Fibroblast of skin of right quadriceps (primary cell): ENCODE results near the gene KCNJ18.
"Not testable (repeated sequence)": the region's sequence is repeated elsewhere in the genome, so short reads cannot be mapped to it uniquely, and the experiment has no call there.

Experiments used
- DNase-seq: peaks from one replicate; pipeline ENCODE4 v3.0.0-alpha.2; 2013

Gene KCNJ18

DNA sequence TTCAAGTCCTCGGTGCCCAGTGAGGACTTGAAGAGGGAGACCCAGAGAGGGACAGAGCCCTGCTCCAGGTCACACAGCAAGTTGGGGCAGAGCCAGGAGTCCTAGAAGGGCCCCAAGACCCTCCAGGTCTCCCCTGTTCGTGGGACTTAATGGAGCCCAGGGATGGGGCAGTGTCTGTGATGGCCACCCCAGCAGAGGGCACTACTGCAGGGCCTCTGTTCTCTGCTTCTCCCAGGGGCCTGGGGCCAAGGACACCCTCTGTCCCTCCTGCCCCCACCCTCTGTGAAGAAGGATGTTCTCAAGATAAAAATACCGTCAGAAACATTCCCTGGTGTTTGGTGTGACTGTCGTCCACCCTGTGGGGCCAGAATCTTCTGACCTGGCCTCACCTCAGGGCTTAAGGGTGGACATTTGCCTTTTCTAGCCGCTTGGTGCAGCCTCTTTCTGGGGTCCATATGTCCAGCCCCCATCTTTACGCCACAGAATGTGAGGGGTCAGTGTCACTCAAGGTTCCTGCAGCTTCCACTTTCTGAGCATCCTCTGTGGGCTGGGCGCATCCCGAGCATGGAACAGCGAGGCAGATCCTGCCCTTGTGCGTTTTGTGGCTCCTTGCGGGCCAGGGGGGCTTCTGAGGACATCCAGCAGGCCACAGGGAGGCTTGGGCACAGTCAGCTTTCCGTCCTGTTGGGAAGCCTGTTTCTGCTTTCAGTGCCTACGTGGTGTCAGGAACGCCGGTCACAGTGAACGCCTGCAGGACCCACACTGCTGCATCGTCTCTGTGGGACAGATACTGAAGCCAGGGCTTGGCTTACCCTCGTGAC lies at the start of gene KCNJ18:
Gene KCNJ18, plus strand, starts transcription at position 641 of the 821 bp plus-strand sequence. CDS start 10,264 bp downstream, outside the sequence.
- DNase-seq: not testable (repeated sequence)

DNA sequence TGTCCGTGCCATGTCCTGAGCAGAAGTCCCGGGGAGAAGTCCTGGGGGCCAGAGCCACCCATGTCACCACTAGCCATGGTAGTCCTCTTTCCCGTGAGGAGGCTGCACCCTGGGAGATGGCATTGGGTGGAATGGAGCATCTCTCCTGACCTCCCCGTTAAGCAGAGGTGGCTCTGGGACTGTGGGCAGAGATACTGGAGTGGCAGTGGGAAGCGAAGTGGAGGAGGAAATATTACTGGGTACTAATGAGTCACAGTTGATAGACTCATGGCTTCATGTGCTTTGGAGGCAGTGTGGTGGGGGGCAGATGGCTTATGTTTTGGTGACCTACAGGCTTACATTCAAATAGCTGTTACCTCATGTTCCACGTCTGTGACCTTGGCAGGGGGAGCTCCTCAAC lies 44.2 kb upstream of the KCNJ18 start:
- not testable (repeated sequence) for DNase-seq

DNA sequence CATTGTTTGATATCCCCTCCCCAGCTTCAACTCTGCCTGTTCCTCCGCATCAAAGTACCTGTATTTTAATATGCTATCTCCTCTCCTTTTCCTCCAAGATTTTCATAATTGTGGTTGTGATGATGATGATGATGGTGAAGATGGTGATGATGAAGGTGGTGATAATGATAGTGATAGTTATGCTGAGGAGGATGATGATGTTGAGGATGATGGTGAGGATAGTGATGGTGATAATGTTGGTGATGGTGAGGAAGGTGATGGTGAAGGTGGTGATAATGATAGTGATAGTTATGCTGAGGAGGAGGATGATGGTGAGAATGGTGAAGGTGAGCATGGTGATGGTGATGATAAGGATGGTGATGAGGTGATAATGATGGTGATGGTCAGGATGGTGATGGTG lies 42.3 kb upstream of the KCNJ18 start:
- not testable (repeated sequence) for DNase-seq

DNA sequence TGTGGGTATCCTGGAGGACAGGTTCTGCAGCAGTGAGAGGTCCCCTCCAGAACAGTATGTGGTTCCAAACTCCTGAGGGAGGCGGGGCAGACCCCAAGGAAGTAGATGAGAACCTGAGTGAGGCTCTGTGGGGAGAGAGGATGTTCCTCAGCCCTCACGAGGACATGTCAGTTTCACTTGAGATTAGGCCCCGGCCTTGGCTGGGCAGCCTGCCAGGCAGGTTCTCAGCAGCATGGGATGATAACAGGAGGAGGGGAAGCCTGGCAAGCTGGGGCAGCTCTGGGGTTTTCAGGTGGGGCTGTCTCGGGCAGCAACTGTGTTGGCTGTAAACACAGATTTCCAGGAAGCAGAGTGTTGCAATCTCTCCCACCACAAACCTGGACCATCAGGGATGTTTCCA lies 40.3 kb upstream of the KCNJ18 start:
- DNase-seq: not testable (repeated sequence)

DNA sequence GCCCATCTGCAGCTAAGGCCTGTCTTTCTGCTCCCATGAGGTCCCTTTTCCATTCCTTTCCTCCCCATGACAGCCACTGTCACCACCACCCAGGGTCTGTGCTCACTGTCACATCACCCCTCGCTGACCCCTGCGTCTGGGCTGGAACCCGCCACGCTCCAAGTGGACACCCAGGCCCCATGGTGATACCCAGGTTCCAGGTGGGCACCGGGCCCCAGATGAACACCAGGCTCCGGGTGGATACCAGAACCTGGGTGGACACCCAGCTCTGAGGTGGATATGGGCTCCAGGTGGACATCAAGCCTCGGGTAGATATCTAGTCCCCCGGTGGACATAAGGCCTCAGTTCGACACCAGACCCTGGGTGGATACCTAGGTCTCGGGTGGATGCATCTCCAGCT lies 39.1 kb upstream of the KCNJ18 start:
- not testable (repeated sequence) for DNase-seq

DNA sequence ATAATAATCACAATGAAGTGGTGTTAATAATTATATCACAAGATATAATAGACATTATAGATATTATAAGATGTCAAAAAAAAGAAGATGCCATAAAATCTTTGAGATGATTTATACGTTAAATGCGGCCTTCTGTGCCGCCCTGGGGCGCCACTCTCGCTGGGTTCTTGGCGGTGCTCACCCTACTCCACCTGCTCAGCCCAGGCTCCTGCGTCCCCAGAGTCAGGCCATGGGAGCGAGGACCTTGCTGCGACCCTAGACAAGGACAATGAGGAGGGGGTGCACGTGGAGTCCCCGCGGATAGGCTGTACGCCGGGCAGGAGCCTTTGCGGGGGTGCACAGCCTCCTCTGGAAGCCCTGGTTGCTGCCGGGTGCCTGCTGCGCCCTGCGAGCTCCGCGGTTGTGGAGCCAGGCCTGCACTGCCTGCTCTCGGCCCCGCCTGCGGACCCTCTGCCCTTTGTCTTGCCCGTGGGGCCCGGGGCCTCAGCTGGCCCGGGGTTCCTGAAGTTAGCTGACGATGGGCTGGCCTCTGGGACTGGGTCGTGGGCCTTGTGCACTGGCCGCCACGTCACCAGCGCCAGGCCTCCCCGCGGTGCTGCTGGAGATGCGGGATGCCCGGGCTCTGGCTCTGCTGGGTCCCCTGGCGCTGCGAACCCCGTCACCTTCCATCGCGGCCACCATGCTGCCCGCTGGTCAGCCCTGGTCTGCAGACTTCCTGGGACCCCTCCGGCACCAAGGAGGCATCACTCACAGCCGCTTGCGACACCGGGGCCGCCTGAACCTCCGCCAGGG lies 35.6 kb upstream of the KCNJ18 start:
- not testable (repeated sequence) for DNase-seq

DNA sequence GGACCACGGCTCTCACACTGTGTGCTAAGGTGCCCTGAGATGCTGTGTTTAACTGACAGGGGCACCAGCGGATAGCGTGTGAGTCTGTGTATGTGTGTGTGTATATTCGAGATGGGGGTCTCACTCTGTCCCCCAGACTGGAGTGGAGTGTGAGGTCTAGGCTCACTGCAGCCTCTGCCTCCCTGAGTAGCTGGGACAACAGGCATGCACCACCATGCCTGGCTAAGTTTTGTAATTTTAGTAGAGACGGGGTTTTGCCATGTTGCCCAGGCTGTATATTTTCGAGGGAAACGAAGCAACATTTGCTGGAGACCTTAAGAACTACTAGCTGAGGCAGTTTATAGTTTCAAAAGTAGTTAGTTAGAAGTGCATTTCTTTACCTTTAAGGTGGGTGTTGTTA lies 32.7 kb upstream of the KCNJ18 start:
- not testable (repeated sequence) for DNase-seq

DNA sequence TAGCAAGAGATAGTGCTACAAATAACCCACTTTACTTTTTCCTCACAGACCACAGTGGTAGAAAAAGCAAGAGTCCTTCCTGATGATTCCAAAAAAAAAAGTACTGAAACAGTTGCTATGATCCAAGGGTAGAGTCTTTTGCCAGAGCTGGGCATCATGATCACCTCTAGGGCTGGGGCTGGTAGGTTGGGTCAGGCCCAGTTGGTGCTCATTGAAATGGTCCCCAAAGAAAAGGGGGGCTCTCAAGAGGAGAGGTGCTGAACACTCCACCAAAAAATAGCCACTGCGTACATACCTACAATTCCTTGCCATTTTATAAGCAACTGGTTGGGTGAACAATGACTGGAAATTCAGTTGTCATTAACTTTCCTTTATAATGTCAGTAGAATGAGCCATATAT lies 30.9 kb upstream of the KCNJ18 start:
- not testable (repeated sequence) for DNase-seq

DNA sequence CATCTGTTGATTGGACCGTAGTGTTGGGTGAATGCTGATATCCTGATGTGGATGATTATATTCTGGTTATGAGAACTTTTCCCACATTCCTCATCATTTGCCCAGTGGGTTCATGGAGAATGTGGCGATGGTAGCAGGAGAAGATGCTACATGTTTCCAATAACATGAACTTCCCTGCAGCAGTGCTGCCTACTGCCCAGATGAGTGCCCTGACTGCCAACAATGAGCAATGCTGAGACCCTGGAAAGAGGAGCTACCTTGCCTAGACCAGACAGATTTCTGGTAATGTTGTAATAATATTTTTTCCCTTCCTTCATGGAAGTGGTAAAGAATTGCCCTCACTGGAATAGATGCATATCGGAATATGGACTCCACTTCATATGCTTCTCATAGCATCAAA lies 29.2 kb upstream of the KCNJ18 start:
- DNase-seq: not testable (repeated sequence)

DNA sequence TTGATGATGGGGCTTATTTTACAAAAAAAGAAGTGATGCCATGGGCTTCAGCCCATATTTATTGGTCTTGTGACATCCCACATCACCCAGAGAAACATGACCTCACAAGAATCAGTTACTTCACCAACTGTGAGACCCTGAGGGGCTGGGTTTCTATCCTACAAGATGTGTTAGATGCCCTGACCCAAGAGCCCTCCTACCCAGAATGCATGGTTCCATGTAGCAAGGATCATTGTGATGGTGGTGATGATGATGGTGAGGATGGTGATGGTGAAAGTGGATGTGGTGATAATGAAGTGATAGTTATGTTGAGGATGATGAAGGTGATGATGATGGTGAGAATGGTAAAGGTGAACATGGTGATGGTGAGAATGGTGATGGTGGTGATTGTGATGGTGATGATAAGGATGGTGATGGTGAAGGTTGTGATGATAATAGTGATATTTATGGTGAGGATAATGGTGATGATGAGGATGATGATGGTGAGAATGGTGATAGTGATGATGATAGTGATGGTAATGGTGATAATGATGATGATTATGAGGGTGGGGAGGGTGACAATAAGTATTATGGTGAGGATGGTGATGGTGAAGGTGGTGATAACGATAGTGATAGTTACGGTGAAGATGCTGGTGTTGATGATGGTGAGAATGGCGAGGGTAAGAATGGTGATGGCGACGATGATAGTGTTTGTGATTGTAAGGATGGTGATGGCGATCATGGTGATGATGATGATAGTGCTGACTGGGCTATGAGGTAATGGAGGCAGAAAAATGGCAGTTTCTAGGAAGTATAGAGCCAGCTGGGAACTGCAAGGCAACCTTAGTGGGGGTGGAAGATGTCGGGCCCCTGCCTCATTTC lies 28.5 kb upstream of the KCNJ18 start:
- DNase-seq: not testable (repeated sequence)

DNA sequence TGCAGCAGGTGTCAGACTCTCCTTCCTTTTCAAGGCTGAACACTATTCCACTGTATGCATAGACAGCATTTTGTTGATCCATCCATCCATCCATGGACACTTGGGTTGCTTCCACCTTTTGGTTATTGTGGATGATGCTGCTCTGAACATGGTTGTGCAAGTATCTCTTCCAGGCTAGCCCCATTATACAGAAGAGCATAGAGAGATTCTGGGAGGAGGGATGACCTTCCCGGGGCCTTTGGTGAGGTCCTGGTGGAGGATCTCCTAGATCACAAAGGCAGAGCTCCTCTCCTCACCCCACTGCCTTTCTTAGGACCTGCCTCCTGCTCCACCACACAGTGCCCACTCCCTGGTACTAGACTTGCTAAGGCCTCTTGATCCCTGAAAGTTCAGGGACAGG lies 27.2 kb upstream of the KCNJ18 start:
- not testable (repeated sequence) for DNase-seq

DNA sequence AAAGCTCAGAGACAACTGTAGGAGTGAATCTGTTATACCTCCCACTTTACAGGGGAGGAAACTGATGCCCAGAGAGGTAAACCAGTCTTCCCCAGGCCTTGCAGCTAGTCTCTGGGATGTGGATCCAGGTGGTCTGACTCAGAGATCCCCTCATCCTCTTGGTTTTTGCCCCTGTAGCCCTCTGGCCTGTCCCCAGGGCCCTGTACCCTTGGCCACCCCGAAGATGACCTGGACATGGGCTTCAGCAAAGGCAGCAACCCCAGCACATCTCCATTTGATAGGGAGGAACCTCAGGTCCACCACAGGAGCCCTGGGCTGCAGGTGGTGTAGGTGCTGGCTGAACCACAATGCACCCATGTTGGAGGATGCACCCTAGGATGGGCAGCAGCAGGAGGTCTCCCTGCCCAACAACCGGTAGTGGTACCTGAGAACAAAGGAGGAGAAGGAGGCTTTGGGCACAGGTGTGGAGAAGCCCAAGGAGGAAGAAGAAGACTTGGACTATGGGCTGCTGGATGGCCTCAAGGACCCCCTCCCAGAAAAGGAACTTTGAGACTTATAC lies 26.3 kb upstream of the KCNJ18 start:
- not testable (repeated sequence) for DNase-seq

DNA sequence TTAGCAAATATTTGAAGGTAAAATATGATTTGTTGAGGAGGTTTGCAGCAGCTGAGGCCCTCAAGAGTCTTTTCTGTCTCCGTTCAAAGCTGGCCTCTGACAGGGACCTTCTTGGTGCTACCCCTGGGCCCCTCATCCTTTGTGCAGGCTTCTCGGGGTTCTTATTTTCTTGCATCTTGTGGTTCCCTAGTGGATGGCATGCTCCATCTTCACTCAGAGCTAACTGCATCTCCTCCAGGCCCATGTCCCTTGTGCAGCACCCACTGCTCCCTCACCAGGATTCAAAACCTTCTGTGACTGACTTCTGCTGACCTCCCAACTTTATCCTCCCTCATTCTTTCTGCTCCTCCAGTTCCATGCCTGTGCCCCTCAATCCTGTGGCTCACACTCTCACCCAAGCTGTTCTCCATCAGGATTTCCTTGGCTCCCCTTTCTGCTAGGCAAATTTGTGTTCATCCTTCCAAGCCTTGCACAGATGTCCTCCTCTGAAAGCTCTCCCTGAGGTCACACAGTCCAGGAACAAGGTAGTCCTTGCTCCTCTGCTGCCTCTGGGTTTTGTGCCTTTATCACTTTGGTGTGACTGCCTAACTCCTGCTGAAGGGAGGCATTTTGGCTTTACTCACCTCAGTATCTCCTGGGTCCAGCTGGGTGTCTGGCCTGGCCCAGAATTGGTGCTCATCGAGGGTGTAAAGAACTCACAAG lies 25.5 kb upstream of the KCNJ18 start:
- DNase-seq: not testable (repeated sequence)

DNA sequence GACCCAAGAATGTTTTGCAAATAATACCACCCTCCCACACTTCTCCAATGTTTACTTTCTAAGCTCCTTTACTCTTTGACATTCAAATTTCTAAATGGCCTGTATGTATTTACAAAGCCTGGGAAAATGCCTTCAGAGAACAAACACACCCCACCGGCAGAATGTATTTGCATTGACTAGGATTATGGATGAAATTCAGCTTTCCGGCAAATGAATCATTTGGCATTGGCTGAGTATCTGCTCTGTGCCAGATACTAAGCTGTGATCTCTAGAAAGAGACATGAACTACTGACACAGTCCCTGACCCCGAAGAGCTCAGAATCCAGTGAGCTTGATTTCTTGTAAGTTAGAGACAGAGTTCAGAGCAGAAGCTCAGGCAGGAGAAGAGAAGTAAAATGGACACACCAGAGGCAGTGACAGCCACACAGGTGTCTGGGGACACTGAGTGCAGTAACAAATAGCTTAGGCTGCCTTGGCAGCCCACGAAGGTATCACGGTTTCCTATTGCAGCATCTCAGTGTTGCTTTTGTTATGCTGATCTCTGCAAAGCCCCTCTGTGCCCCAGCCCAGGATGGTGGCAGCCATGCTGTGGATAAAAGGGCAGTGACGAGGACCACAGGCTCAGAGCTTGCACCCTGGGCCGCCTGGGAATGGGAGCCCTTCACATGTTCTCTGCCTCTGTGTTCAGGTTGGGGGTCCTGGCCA lies 24.8 kb upstream of the KCNJ18 start:
- DNase-seq: not testable (repeated sequence)

DNA sequence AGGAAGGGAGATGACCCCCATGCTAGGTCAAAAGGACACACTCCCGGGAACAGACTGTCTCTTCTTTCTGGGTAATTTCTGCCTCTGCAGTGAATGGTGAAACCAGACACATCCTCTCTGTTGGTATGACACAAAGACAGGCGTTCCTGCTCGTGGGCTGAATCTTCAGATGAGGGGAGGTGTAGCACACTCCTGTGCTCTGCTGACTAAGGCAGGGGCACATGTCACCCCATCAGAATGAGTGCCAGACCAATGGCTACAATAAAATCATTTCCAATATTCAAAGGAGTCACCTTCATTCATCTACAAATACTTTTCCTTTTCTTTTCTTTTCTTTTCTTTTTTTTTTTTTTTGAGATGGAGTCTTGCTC lies 24.2 kb upstream of the KCNJ18 start:
- not testable (repeated sequence) for DNase-seq

DNA sequence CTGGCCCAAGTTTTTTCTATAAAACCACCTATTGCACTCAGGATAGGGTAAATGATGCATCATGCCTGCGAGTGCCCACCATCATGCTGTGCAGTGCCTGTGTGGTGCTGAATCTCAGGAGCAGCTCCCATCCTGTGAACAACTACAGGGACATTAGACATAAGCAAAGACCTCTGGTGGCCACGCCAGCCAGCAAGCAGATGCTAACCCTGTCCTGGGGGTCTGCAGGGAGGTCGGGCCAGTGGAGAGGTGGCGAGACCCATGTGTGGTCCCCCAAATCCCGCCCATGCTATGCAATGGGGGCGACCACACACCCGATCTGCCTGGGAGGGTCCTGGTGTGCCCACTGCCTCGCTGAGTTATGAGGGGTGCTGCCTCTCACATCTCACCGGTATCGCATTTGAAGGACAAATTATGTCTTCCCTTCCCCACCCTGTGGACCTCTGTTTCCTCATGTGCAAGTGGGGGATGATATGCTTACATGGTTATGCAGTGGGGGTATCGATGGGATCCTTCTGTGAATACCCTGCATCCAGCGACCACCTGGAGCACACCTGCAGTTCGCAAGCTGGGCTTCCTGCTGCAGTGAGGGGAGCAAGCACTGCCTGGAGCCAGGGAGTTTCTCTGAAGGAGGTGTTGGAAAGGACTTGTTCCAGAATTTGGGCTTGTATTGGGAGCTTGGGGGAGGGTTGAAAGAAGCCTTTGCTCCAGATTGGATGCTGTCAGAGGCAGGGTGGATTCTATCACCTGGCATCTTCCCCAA lies 23.4 kb upstream of the KCNJ18 start:
- not testable (repeated sequence) for DNase-seq

DNA sequence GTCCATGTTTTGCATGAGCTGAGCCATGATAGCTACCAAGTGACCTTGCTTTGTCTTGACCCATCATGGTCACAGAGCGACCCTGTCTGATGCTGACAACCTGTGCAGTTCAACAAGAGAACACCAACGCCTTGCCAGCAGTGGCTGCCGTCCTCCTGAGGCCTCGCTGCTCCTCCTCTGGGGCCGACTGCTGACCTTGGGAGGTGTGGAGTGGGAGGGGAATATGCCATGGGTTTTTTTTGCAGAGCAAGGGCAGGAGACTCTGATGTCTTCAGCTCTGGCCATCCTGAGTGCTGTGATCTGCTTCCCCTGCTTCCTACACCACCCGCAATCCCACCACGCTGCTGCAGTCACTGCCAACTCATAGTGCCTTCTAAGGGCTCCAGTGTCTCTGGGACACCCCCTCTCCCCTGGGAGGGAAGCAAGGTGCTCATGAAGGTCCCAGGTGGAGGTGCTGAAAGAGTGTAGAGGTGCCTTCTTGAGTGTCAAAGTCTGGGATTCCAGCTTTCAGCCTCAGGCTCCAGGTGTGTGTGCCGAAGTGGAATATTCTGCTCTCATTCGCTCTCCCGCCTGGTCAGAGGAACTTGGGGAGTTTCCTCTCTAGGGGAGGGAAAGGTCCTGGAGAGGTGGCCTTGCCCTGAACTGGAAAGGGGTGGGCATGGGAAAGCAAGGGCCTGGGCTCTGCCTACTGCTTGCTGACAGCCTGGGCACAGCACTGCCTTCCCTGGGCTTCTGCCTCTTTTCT lies 22.5 kb upstream of the KCNJ18 start:
- DNase-seq: not testable (repeated sequence)

DNA sequence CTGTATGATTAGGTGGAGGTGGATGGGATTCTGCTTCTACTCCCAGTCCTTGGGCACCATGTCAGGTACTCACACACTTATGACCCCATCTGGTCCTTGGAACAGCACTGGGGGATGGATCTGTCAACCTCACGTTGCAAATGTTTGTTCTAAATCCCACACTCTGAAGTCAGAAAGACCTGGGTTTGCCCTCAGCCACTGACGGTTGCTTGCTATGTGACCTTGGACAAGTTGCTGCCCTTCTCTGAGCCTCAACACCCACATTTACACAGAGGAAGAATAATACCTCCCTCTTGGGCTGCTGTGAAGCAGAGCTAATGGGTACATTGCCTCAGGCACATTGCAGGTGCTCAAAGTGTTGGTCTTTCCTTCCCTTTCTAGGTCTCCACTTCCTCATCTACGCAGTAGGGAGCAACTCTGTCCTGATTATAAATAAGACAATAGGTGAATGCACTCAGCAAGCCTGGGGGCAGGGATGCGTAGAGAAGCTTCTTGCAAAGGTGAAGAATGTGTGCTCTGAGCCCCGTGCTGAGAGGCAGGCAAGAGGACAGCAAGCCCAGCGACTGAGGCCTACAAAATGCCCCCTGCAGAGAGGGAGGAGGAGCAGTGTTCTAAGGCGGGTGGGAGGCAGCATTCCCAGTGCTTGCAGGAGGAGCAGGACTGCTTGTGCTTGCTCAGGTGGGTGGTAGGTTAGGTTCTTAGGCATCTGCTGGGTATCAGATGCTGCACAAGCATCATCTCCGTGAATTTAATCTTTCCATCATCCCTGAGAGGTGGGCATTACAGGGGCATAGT lies 21.8 kb upstream of the KCNJ18 start:
- DNase-seq: not testable (repeated sequence)

DNA sequence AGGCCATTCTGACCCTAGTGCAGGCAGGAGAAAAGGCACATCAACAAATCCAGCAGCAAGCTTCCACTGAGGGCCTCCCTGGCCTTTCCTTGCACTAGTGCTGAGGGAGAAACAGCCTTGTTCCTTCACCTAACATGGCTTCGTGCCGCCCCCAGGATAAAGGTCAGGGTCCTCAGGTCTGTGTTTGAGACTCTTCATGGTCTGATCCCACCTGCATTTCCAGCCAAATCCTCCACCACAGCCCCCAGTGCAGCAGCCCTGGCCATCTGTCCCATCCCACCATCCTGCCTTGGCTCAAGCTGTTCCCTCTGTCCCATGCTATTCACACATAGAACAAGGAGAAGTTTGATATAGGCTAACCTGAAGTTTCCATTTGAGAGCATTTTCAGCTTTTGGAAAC lies 20.9 kb upstream of the KCNJ18 start:
- not testable (repeated sequence) for DNase-seq
